Peyer's patch (tissue), 4 donors: Measurements from ENCODE around the gene TTLL10.
A peak's percentile ranks its signal among the peaks of the same experiment; 100 is the strongest.

ENCODE experiments used
- POLR2A ChIP-seq, 2 donors: fragments of 450-650 bp; IDR thresholded peaks; one replicate each; pipeline ENCODE4 v1.5.1; 2017; ENCODE audit warnings: antibody characterized with exemption in 2 of 2, mild to moderate bottlenecking in 2 of 2, moderate library complexity in 2 of 2
- TF ChIP-seq, protein P1 (sequence below), 6 experiments: fragments of 450-650 bp in 4 of 6; fragments of 200-600 bp in 2 of 6; sonication (generic) in 1 of 6; IDR thresholded peaks; one replicate each; pipeline ENCODE4 v1.5.1; 2017 to 2019; ENCODE audit warnings: antibody characterized with exemption in 6 of 6, mild to moderate bottlenecking in 3 of 6, moderate library complexity in 1 of 6

DNA sequence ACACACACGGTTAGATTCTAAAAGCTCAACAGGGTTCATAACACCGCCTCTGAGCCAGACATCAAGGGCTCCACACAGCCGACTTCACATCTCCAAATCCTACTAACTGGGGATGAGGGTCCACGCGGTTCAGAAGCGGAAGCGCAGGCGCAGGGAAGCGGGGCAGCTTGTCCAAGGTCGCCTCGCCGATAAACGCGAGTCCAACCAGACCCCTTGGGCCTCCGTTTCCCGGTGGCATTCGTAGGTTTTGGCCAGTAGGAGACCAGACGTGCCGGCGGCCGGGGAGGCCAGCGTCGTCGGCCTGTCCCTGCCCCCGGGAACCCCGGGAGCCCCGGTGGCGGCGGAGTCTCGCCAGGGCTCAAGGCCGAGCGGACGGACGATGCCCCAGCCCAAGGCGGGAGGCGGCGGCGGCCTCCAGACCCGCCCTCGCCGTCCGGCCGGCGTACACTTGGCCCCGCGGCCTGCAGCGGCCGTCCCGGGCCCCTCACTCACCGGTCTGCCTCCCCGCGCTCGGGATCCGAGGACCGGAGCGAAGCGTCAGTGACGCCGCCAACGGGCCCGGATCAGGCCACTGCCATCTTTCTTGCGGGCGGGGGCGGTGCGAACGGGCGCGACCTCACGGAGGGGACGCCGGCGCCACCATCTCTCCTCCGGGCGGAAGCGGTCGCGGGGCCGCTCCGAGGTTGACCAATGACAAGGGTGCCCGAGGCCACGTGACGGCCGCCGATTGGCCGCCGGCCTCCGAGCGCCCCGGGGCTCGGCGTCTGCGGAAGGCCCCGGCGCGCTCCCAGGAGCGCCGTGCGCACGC, 57.9 kb downstream of the TTLL10 start, which contains the start of gene SDF4:
- peak; percentile 44 to 77 for TF ChIP-seq POLR2A (IDR thresholded peaks at IDR 0.05)
- TF ChIP-seq, protein P1, sequence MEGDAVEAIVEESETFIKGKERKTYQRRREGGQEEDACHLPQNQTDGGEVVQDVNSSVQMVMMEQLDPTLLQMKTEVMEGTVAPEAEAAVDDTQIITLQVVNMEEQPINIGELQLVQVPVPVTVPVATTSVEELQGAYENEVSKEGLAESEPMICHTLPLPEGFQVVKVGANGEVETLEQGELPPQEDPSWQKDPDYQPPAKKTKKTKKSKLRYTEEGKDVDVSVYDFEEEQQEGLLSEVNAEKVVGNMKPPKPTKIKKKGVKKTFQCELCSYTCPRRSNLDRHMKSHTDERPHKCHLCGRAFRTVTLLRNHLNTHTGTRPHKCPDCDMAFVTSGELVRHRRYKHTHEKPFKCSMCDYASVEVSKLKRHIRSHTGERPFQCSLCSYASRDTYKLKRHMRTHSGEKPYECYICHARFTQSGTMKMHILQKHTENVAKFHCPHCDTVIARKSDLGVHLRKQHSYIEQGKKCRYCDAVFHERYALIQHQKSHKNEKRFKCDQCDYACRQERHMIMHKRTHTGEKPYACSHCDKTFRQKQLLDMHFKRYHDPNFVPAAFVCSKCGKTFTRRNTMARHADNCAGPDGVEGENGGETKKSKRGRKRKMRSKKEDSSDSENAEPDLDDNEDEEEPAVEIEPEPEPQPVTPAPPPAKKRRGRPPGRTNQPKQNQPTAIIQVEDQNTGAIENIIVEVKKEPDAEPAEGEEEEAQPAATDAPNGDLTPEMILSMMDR (IDR thresholded peaks at IDR 0.05), result no peak
